Lung (tissue), 12 donors: ENCODE measurements around the gene MGP. TPM values are rescaled to one million over a fixed set of nuclear protein-coding genes. Genes with fewer than 3 reads are reported as not detected.

Experiments used
- ATAC-seq: fragments of 200-7000 bp; cut with Tn5 transposase; one replicate; pipeline ENCODE4 v1.9.1; 2020; ENCODE audit warnings: moderate number of reproducible peaks; ENCODE audit not compliant: insufficient read depth, low FRiP score
- DNase-seq, 3 donors: peaks; one replicate each; pipeline ENCODE4 v3.0.0-alpha.2; 2013 to 2017
- H3K27ac ChIP-seq, 2 donors: one replicate each; pipeline ENCODE4 v1.5.1; 2013; ENCODE audit warnings: mild to moderate bottlenecking in 2 of 2, moderate library complexity in 2 of 2, control low read depth in 1 of 2, inconsistent platforms in 1 of 2, low read depth in 1 of 2, low read length in 1 of 2
- H3K27me3 ChIP-seq, 3 donors: one replicate each; pipeline ENCODE4 v1.5.1; 2013; ENCODE audit warnings: low read length in 2 of 3; ENCODE audit not compliant: control insufficient read depth in 3 of 3, insufficient read depth in 3 of 3
- H3K36me3 ChIP-seq, 4 donors: one replicate each; pipeline ENCODE4 v1.5.1; 2013; ENCODE audit warnings: low read length in 4 of 4, mild to moderate bottlenecking in 1 of 4, moderate library complexity in 1 of 4; ENCODE audit not compliant: control insufficient read depth in 4 of 4, insufficient read depth in 4 of 4
- H3K4me1 ChIP-seq, 5 donors: one replicate each; pipeline ENCODE4 v1.5.1; 2013; ENCODE audit warnings: low read length in 5 of 5, mild to moderate bottlenecking in 2 of 5, moderate library complexity in 1 of 5; ENCODE audit not compliant: control insufficient read depth in 5 of 5, insufficient read depth in 5 of 5
- H3K4me3 ChIP-seq: one replicate; pipeline ENCODE4 v1.5.1; 2013; ENCODE audit warnings: mild to moderate bottlenecking, control low read depth, moderate library complexity
- H3K9ac ChIP-seq, 2 donors: one replicate each; pipeline ENCODE4 v1.5.1; 2013; ENCODE audit warnings: low read length in 2 of 2, control low read depth in 1 of 2; ENCODE audit not compliant: insufficient read depth in 1 of 2
- H3K9me3 ChIP-seq, 4 donors: one replicate each; pipeline ENCODE4 v1.5.1; 2013; ENCODE audit warnings: low read length in 3 of 4, mild to moderate bottlenecking in 1 of 4, moderate library complexity in 1 of 4; ENCODE audit not compliant: control insufficient read depth in 4 of 4, insufficient read depth in 3 of 4
- WGBS, 2 donors: extraction: QIAGEN DNeasy Blood & Tissue Kit; methylation state at CpG; one replicate each; pipeline ENCODE4 v1.1.7; 2013; 5-methylcytosine and 5-hydroxymethylcytosine counted together
- polyA plus RNA-seq, 2 donors: library from polyadenylated mRNA; stranded (reverse); fragments of 200-250 nt; gene quantifications; one replicate each; pipeline ENCODE4 v1.2.1, GENCODE V29; 2013
- total RNA-seq, 2 donors: library from RNA; depleted of rRNA in 1 of 2; stranded (reverse); fragments of >200 nt in 1 of 2; gene quantifications; one replicate each; pipeline ENCODE4 v1.2.1, GENCODE V29; 2014 to 2021
- TF ChIP-seq, protein P1 (sequence below): IDR thresholded peaks from 2 replicates; pipeline ENCODE4 v1.5.1; 2012; ENCODE audit warnings: mild to moderate bottlenecking; ENCODE audit errors: control extremely low read depth, extremely low read depth
- donor health status: control.
- donor health status: control.
- donor health status: Bipolar disorder and iron deficiency.
- donor health status: healthy.
- donor health status: DM: yes; HTN: yes; CAD: no.

Gene MGP
- total and polyA plus RNA-seq, 4 donors: 175 to 592 (median 227) TPM

DNA sequence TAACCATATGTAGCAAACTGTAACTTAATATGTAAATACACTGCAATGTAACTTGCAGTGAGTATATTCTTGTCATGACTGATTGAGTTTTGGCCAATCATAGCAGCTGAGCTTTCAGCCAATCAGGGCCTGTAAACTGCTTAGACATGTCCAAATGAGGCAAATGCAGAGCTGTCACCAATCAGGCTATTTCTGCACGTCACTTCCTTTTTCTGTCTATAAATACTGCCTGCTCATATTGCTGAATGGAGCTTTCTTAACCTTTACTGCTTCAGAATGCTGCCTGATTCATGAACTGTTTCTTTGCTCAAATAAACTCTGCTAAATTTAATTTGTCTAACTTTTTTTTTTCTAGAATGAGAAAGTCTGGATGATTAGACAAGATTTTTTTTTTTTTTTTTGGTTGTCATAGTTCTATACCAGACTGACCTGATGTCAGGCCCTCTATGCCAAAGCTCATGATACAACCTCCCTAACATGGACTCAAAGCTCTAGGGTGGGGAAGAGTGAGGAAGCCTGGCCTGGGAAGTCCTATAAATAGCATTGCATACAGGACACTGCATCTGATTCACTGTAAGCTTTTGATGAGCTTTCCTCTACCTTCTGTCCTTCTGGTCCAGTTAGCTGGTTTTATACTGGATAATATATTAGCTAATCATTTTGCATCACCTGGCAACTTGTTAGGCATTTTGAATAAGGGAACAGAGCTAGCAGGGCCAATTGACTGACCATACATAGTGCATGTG, 12.0 kb downstream of the MGP start:
- Histone ChIP-seq H3K36me3 (no peaks in the 10 kb centered on the region), H3K27ac (no peak overlapping the region), H3K4me1 (peaks cover 0 to 4% (median 0%) of the 10 kb centered on the region in 5 donors), H3K9me3 (no peaks in the 10 kb centered on the region), H3K4me3 (no peak overlapping the region), H3K9ac (no peak overlapping the region), H3K27me3 (no peaks in the 10 kb centered on the region)
- DNase-seq (no peak), ATAC-seq (no peak)
- WGBS, 2 donors: 48 to 63% methylated on average over 1 of the region's 1 CpG
- TF ChIP-seq, protein P1, sequence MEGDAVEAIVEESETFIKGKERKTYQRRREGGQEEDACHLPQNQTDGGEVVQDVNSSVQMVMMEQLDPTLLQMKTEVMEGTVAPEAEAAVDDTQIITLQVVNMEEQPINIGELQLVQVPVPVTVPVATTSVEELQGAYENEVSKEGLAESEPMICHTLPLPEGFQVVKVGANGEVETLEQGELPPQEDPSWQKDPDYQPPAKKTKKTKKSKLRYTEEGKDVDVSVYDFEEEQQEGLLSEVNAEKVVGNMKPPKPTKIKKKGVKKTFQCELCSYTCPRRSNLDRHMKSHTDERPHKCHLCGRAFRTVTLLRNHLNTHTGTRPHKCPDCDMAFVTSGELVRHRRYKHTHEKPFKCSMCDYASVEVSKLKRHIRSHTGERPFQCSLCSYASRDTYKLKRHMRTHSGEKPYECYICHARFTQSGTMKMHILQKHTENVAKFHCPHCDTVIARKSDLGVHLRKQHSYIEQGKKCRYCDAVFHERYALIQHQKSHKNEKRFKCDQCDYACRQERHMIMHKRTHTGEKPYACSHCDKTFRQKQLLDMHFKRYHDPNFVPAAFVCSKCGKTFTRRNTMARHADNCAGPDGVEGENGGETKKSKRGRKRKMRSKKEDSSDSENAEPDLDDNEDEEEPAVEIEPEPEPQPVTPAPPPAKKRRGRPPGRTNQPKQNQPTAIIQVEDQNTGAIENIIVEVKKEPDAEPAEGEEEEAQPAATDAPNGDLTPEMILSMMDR: no peak

DNA sequence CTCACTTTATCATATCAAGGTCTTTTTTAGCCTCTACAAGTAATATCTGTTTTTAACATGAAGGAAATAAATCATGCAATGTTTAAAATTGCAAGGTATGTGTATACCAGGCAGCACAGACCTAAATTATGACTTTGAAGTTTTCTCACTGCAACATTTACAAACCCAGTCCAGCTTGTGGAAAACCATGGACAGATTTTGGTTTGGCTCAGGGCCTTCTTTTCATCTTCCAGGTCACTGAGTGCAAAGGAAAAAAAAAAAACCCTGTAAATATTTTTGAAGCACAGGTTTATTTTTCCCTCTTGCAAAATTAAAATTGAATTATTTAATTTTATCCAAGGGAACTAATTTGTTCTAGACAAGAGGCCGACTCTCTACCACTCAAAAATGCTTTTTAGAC, 13.8 kb downstream of the MGP start:
- DNase-seq (no peak), ATAC-seq (no peak)
- H3K9me3 ChIP-seq: peaks cover 0 to 4% (median 2%) of the 10 kb centered on the region in 4 donors
- 85 to 88% methylated on average over 1 of the region's 1 CpG for WGBS, 2 donors
- TF ChIP-seq, protein P1: no peak
- no peak overlapping the region for H3K9ac ChIP-seq
- H3K27me3 ChIP-seq: no peaks in the 10 kb centered on the region
- no peak overlapping the region for H3K4me3 ChIP-seq
- peaks cover 0 to 4% (median 0%) of the 10 kb centered on the region in 5 donors for H3K4me1 ChIP-seq
- no peak overlapping the region for H3K27ac ChIP-seq
- H3K36me3 ChIP-seq: no peaks in the 10 kb centered on the region

DNA sequence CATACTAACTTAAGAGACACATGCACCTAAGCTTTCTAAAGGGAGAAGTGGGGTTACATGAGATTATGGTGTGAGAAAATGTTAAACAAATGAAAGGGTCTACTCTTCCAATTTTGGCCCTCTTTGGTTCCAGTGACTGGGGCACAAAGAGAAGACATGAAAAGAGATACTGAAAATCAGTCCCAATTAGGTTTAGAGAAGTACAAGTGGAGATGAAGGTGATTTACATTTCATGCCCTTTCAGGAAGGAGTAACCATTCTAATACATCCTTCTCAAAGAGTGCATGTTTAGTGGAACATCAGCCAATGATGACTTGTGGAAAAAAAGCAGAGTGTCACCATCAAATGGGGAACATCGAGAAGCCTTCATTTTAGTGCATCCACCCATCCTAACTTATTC, 14.4 kb downstream of the MGP start:
- 95 to 97% methylated on average over 1 of the region's 1 CpG for WGBS, 2 donors
- Histone ChIP-seq H3K9ac (no peak overlapping the region), H3K27me3 (no peaks in the 10 kb centered on the region), H3K27ac (no peak overlapping the region), H3K4me1 (peaks cover 0 to 4% (median 0%) of the 10 kb centered on the region in 5 donors), H3K9me3 (peaks cover 0 to 5% (median 2%) of the 10 kb centered on the region in 4 donors), H3K36me3 (no peaks in the 10 kb centered on the region), H3K4me3 (no peak overlapping the region)
- ATAC-seq (no peak), DNase-seq (no peak)
- TF ChIP-seq, protein P1: no peak
